ENCODE results near the gene BEST3. TPM values are rescaled to one million over a fixed set of nuclear protein-coding genes. Genes with fewer than 3 reads are reported as not detected.

The BEST3 gene
- total and polyA plus RNA-seq, 7 donors: 41.8 to 181 (median 141) TPM

DNA sequence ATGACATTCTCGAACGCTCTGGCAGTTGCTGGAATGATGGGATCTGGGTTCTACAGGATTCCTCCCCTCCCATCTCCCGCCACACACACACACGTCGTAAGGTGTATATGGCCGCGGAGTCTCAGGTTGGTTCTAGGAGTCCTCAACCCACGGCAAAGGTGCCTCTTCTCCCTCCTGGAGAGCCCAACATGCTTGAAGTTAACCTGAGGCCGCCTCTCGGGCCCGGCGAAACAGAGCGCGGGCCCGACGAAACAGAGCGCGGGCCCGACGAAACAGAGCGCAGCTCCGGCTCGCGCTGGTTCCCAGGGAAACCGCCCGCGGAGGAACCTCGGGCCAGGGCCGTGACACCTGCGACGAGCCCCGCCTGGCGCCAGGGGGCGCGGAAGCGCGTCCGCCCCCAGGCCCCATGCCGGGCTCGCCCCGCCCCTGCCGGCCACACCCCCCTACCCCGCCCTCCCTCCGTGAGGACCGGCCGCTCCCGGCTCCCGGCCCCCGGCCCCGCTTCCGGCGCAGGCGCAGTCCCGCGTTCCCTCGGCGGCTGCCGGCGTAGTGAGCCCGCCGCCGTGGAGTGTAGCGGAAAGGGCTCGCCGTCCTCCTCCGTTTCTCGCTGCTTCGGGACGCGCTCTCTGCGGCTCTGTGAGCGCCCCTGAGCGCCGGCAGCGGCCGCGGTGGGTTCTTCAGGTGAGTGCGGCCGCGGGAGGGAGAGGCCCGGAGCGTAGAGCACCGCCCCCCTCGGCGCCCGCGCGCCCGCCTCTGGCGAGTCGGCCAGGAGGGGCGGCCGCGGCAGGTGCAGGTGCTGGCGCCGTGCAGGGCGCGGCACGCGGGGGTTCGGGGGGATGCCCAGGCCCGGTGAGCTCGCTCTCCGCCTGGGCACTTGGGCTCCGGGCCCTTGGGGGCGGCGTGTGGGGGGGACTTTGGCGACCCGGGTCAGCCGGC lies 39.5 kb upstream of the BEST3 start, which contains the start of gene RAB3IP:
TSS of gene RAB3IP (plus strand) at position 510 of the 936 bp plus-strand sequence. CDS start 16,549 bp downstream, outside the sequence.
- peak within 1 kb of the TSS; percentile 83 for H3K27ac ChIP-seq
- intact Hi-C loops (cut with DNase I): no loop called here
- 2 to 5% (median 3%) methylated on average over 31 to 110 of the region's 110 CpGs for WGBS, 3 donors

DNA sequence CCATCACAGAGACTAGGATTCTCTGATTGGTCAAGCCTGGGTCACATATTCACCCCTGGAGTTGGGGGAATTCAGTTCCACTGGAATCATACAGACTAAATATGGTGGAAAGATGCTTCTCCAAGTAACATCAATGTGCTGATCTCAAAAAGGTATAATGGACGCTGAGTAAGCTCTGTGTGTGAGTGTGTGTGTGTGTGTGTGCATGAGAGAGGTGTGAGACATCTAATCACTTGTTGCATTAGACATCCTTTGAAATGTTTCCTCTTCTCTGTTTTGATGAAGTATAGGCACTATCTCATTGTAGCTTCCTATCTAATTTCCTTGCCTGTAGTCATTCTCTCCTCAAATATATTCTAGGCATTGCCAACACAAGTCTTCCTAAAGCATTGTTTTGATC lies 34.5 kb upstream of the BEST3 start:
- Histone ChIP-seq H3K36me3 (ENCODE audit: insufficient read depth in 1 of 2, low read depth in 1 of 2) (no peaks in the 10 kb centered on the region), H3K4me3 (no peak overlapping the region), H3K27ac (no peak overlapping the region), H3K9me3 (no peaks in the 10 kb centered on the region), H3K27me3 (ENCODE audit: insufficient read depth in 3 of 3, low read length in 2 of 3) (no peaks in the 10 kb centered on the region), H3K4me1 (no peaks in the 10 kb centered on the region)
- ATAC-seq: no peak
- intact Hi-C loops (cut with DNase I): no loop called here
- WGBS, 3 donors: 62 to 78% (median 72%) methylated on average over 1 of the region's 1 CpG
- TF ChIP-seq, protein P1, sequence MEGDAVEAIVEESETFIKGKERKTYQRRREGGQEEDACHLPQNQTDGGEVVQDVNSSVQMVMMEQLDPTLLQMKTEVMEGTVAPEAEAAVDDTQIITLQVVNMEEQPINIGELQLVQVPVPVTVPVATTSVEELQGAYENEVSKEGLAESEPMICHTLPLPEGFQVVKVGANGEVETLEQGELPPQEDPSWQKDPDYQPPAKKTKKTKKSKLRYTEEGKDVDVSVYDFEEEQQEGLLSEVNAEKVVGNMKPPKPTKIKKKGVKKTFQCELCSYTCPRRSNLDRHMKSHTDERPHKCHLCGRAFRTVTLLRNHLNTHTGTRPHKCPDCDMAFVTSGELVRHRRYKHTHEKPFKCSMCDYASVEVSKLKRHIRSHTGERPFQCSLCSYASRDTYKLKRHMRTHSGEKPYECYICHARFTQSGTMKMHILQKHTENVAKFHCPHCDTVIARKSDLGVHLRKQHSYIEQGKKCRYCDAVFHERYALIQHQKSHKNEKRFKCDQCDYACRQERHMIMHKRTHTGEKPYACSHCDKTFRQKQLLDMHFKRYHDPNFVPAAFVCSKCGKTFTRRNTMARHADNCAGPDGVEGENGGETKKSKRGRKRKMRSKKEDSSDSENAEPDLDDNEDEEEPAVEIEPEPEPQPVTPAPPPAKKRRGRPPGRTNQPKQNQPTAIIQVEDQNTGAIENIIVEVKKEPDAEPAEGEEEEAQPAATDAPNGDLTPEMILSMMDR (IDR thresholded peaks at IDR 0.05): no peak
- no peak for DNase-seq

More for the DNA sequence above, 39.5 kb upstream of the BEST3 start, which contains the start of gene RAB3IP:
- Histone ChIP-seq H3K4me3 (peak within 1 kb of the TSS; percentile 98), H3K9me3 (no peaks in the 10 kb centered on the region), H3K27me3 (ENCODE audit: insufficient read depth in 3 of 3, low read length in 2 of 3) (no peaks in the 10 kb centered on the region), H3K36me3 (ENCODE audit: insufficient read depth in 1 of 2, low read depth in 1 of 2) (no peaks in the 10 kb centered on the region), H3K4me1 (peaks cover 7% of the 10 kb centered on the region)
- ATAC-seq (peak; percentile 97 to 98 (median 98)), DNase-seq (peak; percentile 90 to 95)
- TF ChIP-seq, protein P1 (IDR thresholded peaks at IDR 0.05): peak; percentile 67

DNA sequence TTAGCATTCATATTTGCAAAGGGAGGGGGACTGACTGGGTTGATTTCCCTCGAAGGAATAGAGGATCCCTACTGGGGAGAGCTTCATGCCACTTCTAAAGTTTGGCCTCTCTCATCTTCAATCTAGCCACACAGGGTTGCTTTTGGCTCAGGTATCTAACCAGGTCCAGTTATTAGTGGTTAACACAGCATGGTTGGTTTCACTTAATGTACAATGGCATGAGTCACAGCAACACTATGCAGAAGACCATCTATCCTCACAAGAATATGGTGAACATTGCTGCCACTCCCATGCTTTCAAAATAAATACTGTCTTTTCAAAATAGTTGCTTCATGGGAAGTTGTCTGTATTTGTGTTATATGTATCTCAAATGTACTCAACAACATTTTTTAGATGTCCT lies 33.0 kb upstream of the BEST3 start:
- Histone ChIP-seq H3K27ac (no peak overlapping the region), H3K4me1 (no peaks in the 10 kb centered on the region), H3K4me3 (no peak overlapping the region), H3K36me3 (ENCODE audit: insufficient read depth in 1 of 2, low read depth in 1 of 2) (no peaks in the 10 kb centered on the region), H3K27me3 (ENCODE audit: insufficient read depth in 3 of 3, low read length in 2 of 3) (no peaks in the 10 kb centered on the region), H3K9me3 (no peaks in the 10 kb centered on the region)
- DNase-seq (no peak), ATAC-seq (no peak)
- TF ChIP-seq, protein P1 (IDR thresholded peaks at IDR 0.05): no peak
- intact Hi-C loops (cut with DNase I): no loop called here
- WGBS, 3 donors: 64 to 89% (median 67%) methylated on average over 1 of the region's 1 CpG

DNA sequence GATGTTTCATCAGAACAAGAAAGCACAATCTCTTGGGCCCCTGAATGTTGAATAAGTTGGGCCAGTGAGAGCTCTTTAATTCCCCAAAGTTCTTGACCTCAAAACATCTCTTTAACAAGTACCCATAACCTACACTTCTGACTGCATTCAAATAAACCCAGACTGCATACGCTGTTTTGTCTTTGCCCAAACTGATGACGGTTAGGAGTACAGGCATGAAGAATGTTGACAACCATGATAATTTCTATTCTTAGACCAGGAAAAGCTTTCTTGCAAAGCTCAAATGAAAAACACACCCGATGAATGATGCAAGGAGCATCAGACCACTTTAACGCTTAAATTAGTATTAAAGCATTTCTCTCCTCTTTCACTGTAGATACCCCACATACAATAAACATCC lies 27.8 kb upstream of the BEST3 start:
- Histone ChIP-seq H3K27me3 (ENCODE audit: insufficient read depth in 3 of 3, low read length in 2 of 3) (no peaks in the 10 kb centered on the region), H3K4me1 (no peaks in the 10 kb centered on the region), H3K4me3 (no peak overlapping the region), H3K27ac (no peak overlapping the region), H3K36me3 (ENCODE audit: insufficient read depth in 1 of 2, low read depth in 1 of 2) (no peaks in the 10 kb centered on the region), H3K9me3 (no peaks in the 10 kb centered on the region)
- WGBS, 3 donors: 36 to 66% (median 59%) methylated on average over 4 of the region's 4 CpGs
- intact Hi-C loops (cut with DNase I): no loop called here
- DNase-seq: no peak
- no peak for ATAC-seq
- TF ChIP-seq, protein P1 (IDR thresholded peaks at IDR 0.05): no peak
